Measurements from ENCODE around the gene MON1B.
"Not testable (repeated sequence)": the region's sequence is repeated elsewhere in the genome, so short reads cannot be mapped to it uniquely, and the experiment has no call there.

Gene MON1B

DNA sequence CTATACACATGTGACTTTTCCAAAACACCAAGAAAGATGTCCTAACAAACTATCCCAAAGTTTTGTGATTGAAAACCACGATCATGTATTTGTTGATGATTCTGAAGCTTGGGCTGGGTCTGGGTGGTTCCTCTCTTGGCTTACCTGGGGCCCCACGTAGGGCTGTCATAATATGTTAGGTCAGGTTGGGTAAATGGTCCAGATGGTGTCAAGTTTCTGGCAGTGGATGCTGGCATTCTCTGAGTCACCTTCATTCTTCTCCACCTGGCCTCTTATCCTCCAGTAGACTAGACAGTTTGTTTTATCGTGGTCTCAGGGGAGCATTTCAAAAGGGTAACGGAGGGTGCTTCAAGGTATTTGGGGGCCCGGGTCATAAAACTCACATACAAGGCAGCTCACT, 47.6 kb downstream of the MON1B start:
- no peak for DNase-seq (ENCODE audit: insufficient read length, low spot score)
- no peak for FAIRE-seq

DNA sequence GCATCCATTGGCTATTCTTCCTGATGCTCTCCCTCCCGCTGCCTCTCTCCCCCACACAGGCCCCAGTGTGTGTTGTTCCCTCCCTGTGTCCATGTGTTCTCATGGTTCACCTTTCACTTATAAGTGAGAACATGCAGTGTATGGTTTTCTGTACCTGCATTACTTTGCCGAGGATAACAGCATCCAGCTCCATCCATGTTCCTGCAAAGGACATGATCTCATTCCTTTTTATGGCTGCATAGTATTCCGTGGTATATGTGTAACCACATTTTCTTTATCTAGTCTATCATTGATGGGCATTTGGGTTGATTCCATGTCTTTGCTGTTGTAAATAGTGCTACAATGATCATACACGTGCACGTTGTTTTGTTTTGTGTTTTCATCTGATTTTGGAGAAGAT, 51.5 kb downstream of the MON1B start:
- not testable (repeated sequence) for FAIRE-seq; DNase-seq (ENCODE audit: insufficient read length, low spot score)

DNA sequence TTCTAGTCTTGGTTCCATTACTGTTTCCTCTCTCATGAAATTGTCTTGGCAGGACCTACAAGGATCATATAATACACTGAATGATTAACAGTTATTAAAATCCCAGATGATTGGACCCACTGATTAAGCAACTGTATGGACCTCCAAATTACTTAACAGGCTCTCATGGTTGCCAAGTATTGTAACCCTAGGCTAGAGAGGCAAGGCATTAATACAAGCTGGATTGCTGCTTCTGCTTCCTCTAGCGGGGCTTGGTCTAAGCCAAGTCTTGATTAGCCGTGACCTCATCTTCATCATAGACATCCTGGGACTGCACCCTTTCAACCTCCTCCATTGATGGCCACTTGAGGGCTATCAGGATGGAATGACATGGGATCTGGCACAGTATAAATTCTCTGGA, 55.2 kb downstream of the MON1B start:
- no peak for DNase-seq (ENCODE audit: insufficient read length, low spot score)
- FAIRE-seq = no peak

GRCh38 chr16:77250400-77250799, 59.4 kb downstream of the MON1B start:
- DNase-seq (ENCODE audit: insufficient read length, low spot score) (no peak), FAIRE-seq (no peak)
